Gastroesophageal sphincter (tissue), 4 donors: Measurements from ENCODE around the gene RIMS1. TPM values are rescaled to one million over a fixed set of nuclear protein-coding genes. Genes with fewer than 3 reads are reported as not detected.

Experiments
- ATAC-seq: fragments of 150-250 bp; one replicate; pipeline ENCODE4 v1.9.1; 2016; ENCODE audit warnings: mild to moderate bottlenecking, moderate library complexity
- H3K27ac ChIP-seq, 4 donors: fragments of 200-600 bp; sonication (generic) in 3 of 4; 1 replicate in 3 of 4; 2 replicates in 1 of 4; pipeline ENCODE4 v1.5.1; 2016 to 2019
- H3K27me3 ChIP-seq: fragments of 200-600 bp; sonication (generic); one replicate; pipeline ENCODE4 v1.5.1; 2019
- H3K36me3 ChIP-seq, 2 donors: fragments of 200-600 bp; sonication (generic); one replicate each; pipeline ENCODE4 v1.5.1; 2019; ENCODE audit warnings: control low read depth in 1 of 2
- H3K4me1 ChIP-seq, 3 donors: fragments of 200-600 bp; sonication (generic); 1 replicate in 2 of 3; 2 replicates in 1 of 3; pipeline ENCODE4 v1.5.1; 2016 to 2019; ENCODE audit warnings: control low read depth in 2 of 3
- H3K4me3 ChIP-seq, 2 donors: fragments of 200-600 bp; sonication (generic); one replicate each; pipeline ENCODE4 v1.5.1; 2019; ENCODE audit warnings: mild to moderate bottlenecking in 1 of 2, moderate library complexity in 1 of 2
- H3K9me3 ChIP-seq, 3 donors: fragments of 200-600 bp; sonication (generic); one replicate each; pipeline ENCODE4 v1.5.1; 2017 to 2019; ENCODE audit warnings: control low read depth in 2 of 3
- CTCF ChIP-seq, 4 experiments: fragments of 200-600 bp in 2 of 4; fragments of 450-650 bp in 2 of 4; sonication (generic) in 1 of 4; IDR thresholded peaks; one replicate each; pipeline ENCODE4 v1.5.1; 2017 to 2019; ENCODE audit warnings: antibody characterized with exemption in 4 of 4, mild to moderate bottlenecking in 2 of 4, moderate library complexity in 2 of 4
- EP300 ChIP-seq: sonication (generic); formaldehyde crosslinking; IDR thresholded peaks from one replicate; pipeline ENCODE4 v1.6.1; 2017; ENCODE audit warnings: antibody characterized with exemption, mild to moderate bottlenecking
- POLR2A ChIP-seq, 2 donors: fragments of 450-650 bp; IDR thresholded peaks; one replicate each; pipeline ENCODE4 v1.6.1; 2017; ENCODE audit warnings: antibody characterized with exemption in 2 of 2, mild to moderate bottlenecking in 2 of 2, moderate library complexity in 1 of 2
- POLR2AphosphoS5 ChIP-seq: sonication (generic); formaldehyde crosslinking; IDR thresholded peaks from one replicate; pipeline ENCODE4 v1.6.1; 2017; ENCODE audit warnings: antibody characterized with exemption
- WGBS, 2 donors: methylation state at CpG; one replicate each; pipeline ENCODE4 v1.1.5; 2018; ENCODE audit warnings: low coverage in 1 of 2; 5-methylcytosine and 5-hydroxymethylcytosine counted together
- total RNA-seq, 4 donors: library from RNA; depleted of rRNA; stranded (reverse); fragments of >200 nt; gene quantifications; one replicate each; pipeline ENCODE4 v1.1.0, GENCODE V29; 2016

RIMS1 gene
- total RNA-seq, 4 donors from 2014 or later = 9.3 to 66.5 (median 17.7) TPM

DNA sequence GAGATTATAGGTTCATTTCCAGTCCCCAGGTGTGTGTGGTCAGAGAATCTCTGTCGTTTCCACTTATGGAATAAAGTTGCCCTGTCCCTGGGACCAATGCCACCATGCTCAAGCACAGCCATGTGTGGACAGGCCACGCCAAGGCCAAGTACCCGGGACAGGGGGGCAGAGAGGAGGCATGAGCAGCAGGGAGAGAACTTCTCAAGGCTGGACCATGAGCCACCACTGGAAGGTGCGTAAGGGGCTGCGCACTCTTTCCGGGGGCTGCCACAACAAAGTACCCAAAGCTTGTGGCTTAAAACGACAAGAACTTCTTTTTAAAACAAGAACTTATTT is 526.3 kb downstream of the RIMS1 start:
- no peak for ATAC-seq
- TF ChIP-seq POLR2A (IDR thresholded peaks at IDR 0.05) (no peak), EP300 (no peak), POLR2AphosphoS5 (no peak), CTCF (IDR thresholded peaks at IDR 0.05) (no peak)
- Histone ChIP-seq H3K27ac (no peak overlapping the region), H3K27me3 (no peaks in the 10 kb centered on the region), H3K4me3 (no peak overlapping the region), H3K36me3 (no peaks in the 10 kb centered on the region), H3K4me1 (peaks cover 0 to under 1% (median 0%) of the 10 kb centered on the region in 3 donors), H3K9me3 (no peaks in the 10 kb centered on the region)
- WGBS, 2 donors = 83% methylated on average over 7 of the region's 7 CpGs; no CpG with 5 or more reads in 1 of the 2 donors

DNA sequence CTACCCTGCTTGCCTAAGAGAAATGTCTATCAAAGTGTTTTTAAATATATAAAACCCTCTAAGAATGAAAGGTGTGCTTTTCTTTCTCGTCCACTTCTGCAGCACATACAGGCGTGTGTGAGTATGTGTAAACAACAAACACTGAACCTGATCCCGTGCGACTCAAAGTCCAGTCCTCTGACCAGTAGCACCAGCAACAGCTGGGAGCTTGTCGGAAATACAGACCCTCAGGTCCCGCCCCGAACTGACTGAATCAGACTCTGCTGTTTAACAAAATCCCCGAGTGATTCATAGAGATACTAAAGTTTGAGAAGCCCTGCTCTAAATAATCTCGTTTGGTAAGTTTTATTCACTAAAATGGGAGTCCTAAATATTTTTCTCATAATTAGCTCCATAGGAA is 527.5 kb downstream of the RIMS1 start:
- ATAC-seq = no peak
- no peaks in the 10 kb centered on the region for H3K27me3 ChIP-seq
- H3K9me3 ChIP-seq = no peaks in the 10 kb centered on the region
- no peaks in the 10 kb centered on the region for H3K36me3 ChIP-seq
- TF ChIP-seq CTCF (IDR thresholded peaks at IDR 0.05) = no peak
- no peak for TF ChIP-seq EP300
- TF ChIP-seq POLR2A (IDR thresholded peaks at IDR 0.05) = no peak
- TF ChIP-seq POLR2AphosphoS5 = no peak
- H3K27ac ChIP-seq = no peak overlapping the region
- H3K4me3 ChIP-seq = no peak overlapping the region
- 59 to 62% methylated on average over 2 to 5 of the region's 9 CpGs for WGBS, 2 donors
- peaks cover 0 to 6% (median 0%) of the 10 kb centered on the region in 3 donors for H3K4me1 ChIP-seq

GRCh38 chr6:72414657-72415056 is 528.3 kb downstream of the RIMS1 start:
- no peak for ATAC-seq
- TF ChIP-seq EP300 = no peak
- no peak for TF ChIP-seq POLR2AphosphoS5
- TF ChIP-seq POLR2A (IDR thresholded peaks at IDR 0.05) = no peak
- no peak for TF ChIP-seq CTCF (IDR thresholded peaks at IDR 0.05)
- H3K36me3 ChIP-seq = no peaks in the 10 kb centered on the region
- no peak overlapping the region for H3K27ac ChIP-seq
- WGBS, 2 donors = 76 to 86% methylated on average over 3 to 4 of the region's 4 CpGs
- H3K4me3 ChIP-seq = no peak overlapping the region
- H3K9me3 ChIP-seq = no peaks in the 10 kb centered on the region
- no peaks in the 10 kb centered on the region for H3K27me3 ChIP-seq
- H3K4me1 ChIP-seq = peaks cover 0 to 6% (median 0%) of the 10 kb centered on the region in 3 donors

DNA sequence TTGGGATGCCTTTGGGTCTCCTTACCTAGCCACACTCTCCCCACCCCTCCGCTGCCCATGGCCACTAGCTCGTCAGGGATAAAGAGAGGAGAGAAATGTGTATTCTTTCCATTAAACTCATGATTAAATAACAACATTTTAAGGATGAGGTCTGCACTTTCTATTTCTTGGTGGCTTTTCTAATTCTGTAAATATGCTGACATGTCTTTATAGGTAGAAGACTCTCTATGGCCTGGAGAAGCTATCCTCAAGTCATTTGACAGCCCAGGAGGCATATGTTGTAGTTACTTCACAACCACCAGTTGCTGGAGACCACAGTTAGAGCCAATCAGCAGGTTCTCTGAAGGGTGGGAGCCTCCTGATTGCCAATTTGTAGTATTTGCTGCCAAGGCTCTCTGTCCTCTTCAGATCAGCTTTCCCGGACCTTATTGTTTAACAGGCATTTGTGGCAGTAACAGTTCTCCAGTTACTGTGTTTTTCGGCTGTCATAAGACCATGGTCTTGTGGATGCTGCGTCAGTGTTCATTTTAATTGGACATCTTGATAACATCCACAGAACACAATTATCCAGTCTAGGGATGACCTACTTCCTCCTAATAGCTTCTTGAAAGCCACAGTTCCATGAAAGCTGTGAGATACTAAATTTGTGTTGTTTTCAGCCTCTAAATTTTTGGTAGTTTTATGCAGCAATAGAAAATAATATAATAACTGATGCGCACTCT is 530.6 kb downstream of the RIMS1 start:
- Histone ChIP-seq H3K27ac (no peak overlapping the region), H3K36me3 (no peaks in the 10 kb centered on the region), H3K4me1 (peaks cover 0 to 6% (median 0%) of the 10 kb centered on the region in 3 donors), H3K9me3 (no peaks in the 10 kb centered on the region), H3K4me3 (no peak overlapping the region), H3K27me3 (no peaks in the 10 kb centered on the region)
- WGBS, 2 donors = 77 to 94% methylated on average over 3 to 6 of the region's 6 CpGs
- no peak for ATAC-seq
- TF ChIP-seq EP300 = no peak
- no peak for TF ChIP-seq CTCF (IDR thresholded peaks at IDR 0.05)
- no peak for TF ChIP-seq POLR2AphosphoS5
- TF ChIP-seq POLR2A (IDR thresholded peaks at IDR 0.05) = no peak

DNA sequence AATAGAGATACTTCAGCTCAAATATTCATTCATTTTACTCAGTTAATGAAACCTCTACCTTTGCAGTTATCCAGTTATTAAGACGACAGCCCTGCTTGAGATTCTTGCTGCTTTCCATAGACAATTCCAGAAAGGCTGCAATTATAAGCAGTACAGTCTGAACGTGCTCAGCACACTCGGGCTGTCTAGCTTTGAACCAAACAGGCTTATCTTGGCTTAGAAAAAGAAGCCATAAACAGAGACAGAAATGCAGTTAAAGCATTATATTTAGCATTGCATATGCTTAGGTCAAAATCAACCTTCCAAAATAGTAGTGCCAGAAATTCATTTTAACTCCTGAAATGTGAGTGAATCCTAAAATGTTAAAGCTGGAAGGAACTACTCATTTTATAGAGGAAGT is 531.4 kb downstream of the RIMS1 start:
- Histone ChIP-seq H3K27ac (no peak overlapping the region), H3K4me3 (no peak overlapping the region), H3K4me1 (peaks cover 0 to 6% (median 0%) of the 10 kb centered on the region in 3 donors), H3K9me3 (no peaks in the 10 kb centered on the region), H3K36me3 (no peaks in the 10 kb centered on the region), H3K27me3 (no peaks in the 10 kb centered on the region)
- WGBS, 2 donors = 20 to 30% methylated on average over 3 of the region's 3 CpGs
- TF ChIP-seq POLR2A (IDR thresholded peaks at IDR 0.05) (no peak), POLR2AphosphoS5 (no peak), CTCF (IDR thresholded peaks at IDR 0.05) (no peak), EP300 (no peak)
- ATAC-seq = no peak
